Myometrial cell (primary cell): ENCODE results near the gene DNAJC19. TPM values are rescaled to one million over a fixed set of nuclear protein-coding genes. Genes with fewer than 3 reads are reported as not detected.

ENCODE experiments used
- total RNA-seq: library from RNA; depleted of rRNA; stranded (reverse); fragments of >200 nt; gene quantifications from 2 replicates; pipeline ENCODE4 v1.2.3, GENCODE V29; 2015

DNAJC19 gene
- 26.1 and 27.1 TPM in 2 replicates for total RNA-seq

DNA sequence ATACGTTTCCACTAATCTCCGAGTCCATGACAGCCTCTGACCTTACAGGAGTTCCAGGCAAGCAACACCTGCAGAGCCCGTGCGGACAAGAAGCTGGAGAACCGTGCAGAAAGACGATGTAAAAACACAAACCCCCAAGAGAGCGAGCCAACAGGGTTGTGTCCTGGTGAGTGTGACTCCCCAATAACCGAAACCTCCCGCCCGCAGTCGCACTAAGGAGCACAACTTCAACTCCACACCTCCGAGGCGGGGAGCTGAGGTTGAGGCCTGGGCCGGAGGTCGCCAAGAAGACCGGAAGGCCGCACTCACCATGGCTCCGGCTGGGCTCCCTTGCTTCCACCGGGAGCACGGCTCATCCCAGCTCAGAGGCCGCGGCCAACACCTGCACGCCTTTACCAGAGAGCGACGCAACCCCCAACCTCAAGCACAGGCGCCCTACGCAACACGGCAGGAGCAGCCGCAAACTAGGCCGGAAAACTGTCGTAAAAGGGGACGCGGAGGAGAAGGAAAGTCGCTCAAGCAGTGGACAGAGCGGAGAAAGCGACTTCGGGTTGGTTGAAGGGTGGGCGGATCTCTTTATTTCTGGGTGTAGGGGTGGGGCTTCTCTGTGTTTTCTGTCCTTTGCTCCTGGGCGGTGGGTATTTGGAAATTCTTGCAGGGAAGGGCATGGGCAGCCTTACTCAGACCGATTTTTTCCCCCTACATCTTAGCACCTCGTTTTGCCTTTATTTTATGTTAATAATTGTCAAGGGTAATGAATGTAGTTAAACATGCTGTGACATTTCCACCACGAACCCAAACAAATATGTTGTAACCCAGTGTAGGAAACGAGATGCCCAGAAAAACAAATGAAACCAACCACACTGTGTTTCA, at the start of gene DNAJC19:
DNAJC19 (minus strand) TSS at position 446 of the 873 bp plus-strand sequence; CDS start at position 312, 134 bp downstream.

Other genes starting within 250 kb of the DNAJC19 start
- gene FXR1, start 77.1 kb downstream of the DNAJC19 start, total RNA-seq: 102 and 118 TPM in 2 replicates